SK-N-SH (cell line): ENCODE measurements around the gene P2RX3. TPM values are rescaled to one million over a fixed set of nuclear protein-coding genes. Genes with fewer than 3 reads are reported as not detected.

Source experiments
- CTCF ChIA-PET: fragments of 300-600, 350-600 bp; formaldehyde crosslinking; extraction: SDS; loops from one replicate; lab custom pipeline; 2021; lab: Yijun Ruan, JAX
- POLR2A ChIA-PET: fragments of 350-600 bp; sonication (Branson Sonifier 250); formaldehyde crosslinking; extraction: SDS; loops from one replicate; lab custom pipeline; 2020; ENCODE audit warnings: antibody characterized with exemption, inconsistent platforms; lab: Yijun Ruan, JAX
- DNase-seq: peaks from one replicate; pipeline ENCODE4 v3.0.0; 2012
- H2AFZ ChIP-seq: fragments of 200-600 bp; sonication (generic); 2 replicates; pipeline ENCODE4 v1.8.1; 2016; ENCODE audit warnings: antibody characterized with exemption, mild to moderate bottlenecking, low read depth
- H3F3A ChIP-seq: fragments of 200-600 bp; sonication (generic); replicated peaks from 2 replicates; pipeline ENCODE3; 2016; ENCODE audit warnings: antibody characterized with exemption, mild to moderate bottlenecking; ENCODE audit not compliant: insufficient read depth
- H3K27ac ChIP-seq, 2 experiments: fragments of 200-500 bp in 1 of 2; fragments of 200-600 bp in 1 of 2; sonication (Bioruptor generic) in 1 of 2; sonication (generic), shearing (Covaris generic) in 1 of 2; 2 replicates each; pipeline versions ENCODE4 v1.5.1 to v1.6.1; 2014 to 2016; ENCODE audit warnings: low read depth in 2 of 2, inconsistent platforms in 1 of 2, low read length in 1 of 2, mild to moderate bottlenecking in 1 of 2, mixed read lengths in 1 of 2
- H3K27me3 ChIP-seq: fragments of 200-600 bp; sonication (generic), shearing (Covaris generic); 2 replicates; pipeline ENCODE4 v1.6.1; 2016; ENCODE audit warnings: mixed run types; ENCODE audit not compliant: insufficient read depth
- H3K36me3 ChIP-seq, 2 experiments: fragments of 200-500 bp in 1 of 2; fragments of 200-600 bp in 1 of 2; sonication (Bioruptor generic) in 1 of 2; sonication (generic) in 1 of 2; replicated peaks in 1 of 2; 2 replicates each; pipeline versions ENCODE3 to v1.5.1; 2014 to 2016; ENCODE audit warnings: low read length in 1 of 2, mild to moderate bottlenecking in 1 of 2; ENCODE audit not compliant: insufficient read depth in 2 of 2, control insufficient read depth in 1 of 2
- H3K4me1 ChIP-seq, 2 experiments: fragments of 200-500 bp in 1 of 2; fragments of 200-600 bp in 1 of 2; sonication (Bioruptor generic) in 1 of 2; sonication (generic), shearing (Covaris generic) in 1 of 2; 2 replicates each; pipeline versions ENCODE4 v1.5.1 to v1.6.1; 2014 to 2016; ENCODE audit warnings: low read depth in 1 of 2, low read length in 1 of 2, mixed run types in 1 of 2; ENCODE audit not compliant: insufficient read depth in 2 of 2, control insufficient read depth in 1 of 2
- H3K4me2 ChIP-seq: fragments of 200-600 bp; sonication (generic), shearing (Covaris generic); 2 replicates; pipeline ENCODE4 v1.6.1; 2017; ENCODE audit warnings: mixed run types
- H3K4me3 ChIP-seq, 2 experiments: fragments of 200-500 bp in 1 of 2; fragments of 200-600 bp in 1 of 2; sonication (Bioruptor generic) in 1 of 2; sonication (generic), shearing (Covaris generic) in 1 of 2; 2 replicates each; pipeline versions ENCODE4 v1.5.1 to v1.8.1; 2014 to 2016; ENCODE audit warnings: low read depth in 2 of 2, inconsistent platforms in 1 of 2, low read length in 1 of 2, mild to moderate bottlenecking in 1 of 2, mixed read lengths in 1 of 2, moderate library complexity in 1 of 2
- H3K79me2 ChIP-seq: fragments of 200-600 bp; sonication (generic); 2 replicates; pipeline ENCODE4 v1.8.1; 2017; ENCODE audit warnings: mild to moderate bottlenecking; ENCODE audit not compliant: insufficient read depth
- H3K9ac ChIP-seq: fragments of 200-600 bp; sonication (generic); 2 replicates; pipeline ENCODE4 v1.6.1; 2017; ENCODE audit warnings: mixed run types
- H3K9me2 ChIP-seq: fragments of 200-600 bp; sonication (generic); 2 replicates; pipeline ENCODE4 v1.6.1; 2017; ENCODE audit warnings: mixed run types
- H3K9me3 ChIP-seq: fragments of 200-600 bp; sonication (generic); 2 replicates; pipeline ENCODE4 v1.6.1; 2017; ENCODE audit warnings: mixed run types, mild to moderate bottlenecking, moderate library complexity
- H4K20me1 ChIP-seq: fragments of 200-600 bp; sonication (generic); 2 replicates; pipeline ENCODE4 v1.6.1; 2017; ENCODE audit warnings: mild to moderate bottlenecking, mixed run types; ENCODE audit not compliant: insufficient read depth
- CHD2 ChIP-seq: fragments of 150-350 bp; IDR thresholded peaks from 2 replicates; pipeline ENCODE4 v1.6.1; 2018; ENCODE audit warnings: low read length; ENCODE audit not compliant: partially characterized antibody
- ELF1 ChIP-seq: IDR thresholded peaks from 2 replicates; pipeline ENCODE4 v1.4.0; 2012
- EP300 ChIP-seq, 2 experiments: IDR thresholded peaks; 2 replicates each; pipeline versions ENCODE4 v1.4.0 to v1.6.1; 2012; ENCODE audit warnings: borderline replicate concordance in 1 of 2, low read depth in 1 of 2, low read length in 1 of 2
- FOXM1 ChIP-seq: IDR thresholded peaks from 2 replicates; pipeline ENCODE4 v1.4.0; 2012; ENCODE audit warnings: low read depth, mild to moderate bottlenecking
- JUND ChIP-seq: IDR thresholded peaks from 2 replicates; pipeline ENCODE4 v1.4.0; 2012
- MAX ChIP-seq: IDR thresholded peaks from 2 replicates; pipeline ENCODE4 v1.4.0; 2012; ENCODE audit warnings: low read depth
- MEF2A ChIP-seq: IDR thresholded peaks from 2 replicates; pipeline ENCODE4 v1.4.0; 2012; ENCODE audit warnings: low read depth, borderline replicate concordance
- NFIC ChIP-seq: IDR thresholded peaks from 2 replicates; pipeline ENCODE4 v1.4.0; 2012; ENCODE audit warnings: borderline replicate concordance
- POLR2AphosphoS5 ChIP-seq: IDR thresholded peaks from 2 replicates; pipeline ENCODE4 v1.6.1; 2012; ENCODE audit warnings: low read depth, low read length
- RCOR1 ChIP-seq: fragments of 150-350 bp; IDR thresholded peaks from 2 replicates; pipeline ENCODE4 v1.6.1; 2017; ENCODE audit warnings: antibody characterized with exemption, low read length
- REST ChIP-seq: IDR thresholded peaks from 2 replicates; pipeline ENCODE4 v1.6.1; 2012; ENCODE audit warnings: mild to moderate bottlenecking, low read depth, low read length, moderate library complexity
- RFX5 ChIP-seq: IDR thresholded peaks from 2 replicates; pipeline ENCODE4 v1.6.1; 2012; ENCODE audit warnings: mild to moderate bottlenecking, improper control_type of control experiment, low read length
- TEAD4 ChIP-seq: IDR thresholded peaks from 2 replicates; pipeline ENCODE4 v1.4.0; 2012; ENCODE audit warnings: mild to moderate bottlenecking, borderline replicate concordance; ENCODE audit not compliant: insufficient read depth
- USF2 ChIP-seq: fragments of 150-350 bp; IDR thresholded peaks from 2 replicates; pipeline ENCODE4 v1.6.1; 2017; ENCODE audit warnings: antibody characterized with exemption, low read length, low read depth, borderline replicate concordance
- YY1 ChIP-seq: IDR thresholded peaks from 2 replicates; pipeline ENCODE4 v1.4.0; 2012; ENCODE audit warnings: low read depth, mild to moderate bottlenecking
- WGBS: methylation state at CpG from one replicate; pipeline ENCODE4 v1.1.6; 2017; ENCODE audit warnings: low lambda C conversion rate; 5-methylcytosine and 5-hydroxymethylcytosine counted together
- polyA plus RNA-seq, 3 experiments: library from polyadenylated mRNA; depleted of rRNA; stranded (reverse); fragments of >200 nt; gene quantifications; 2 replicates each; pipeline ENCODE4 v1.2.3, GENCODE V29; 2012
- TF ChIP-seq, protein P1 (sequence below): IDR thresholded peaks from 2 replicates; pipeline ENCODE4 v1.4.0; 2012; ENCODE audit warnings: low read depth, borderline replicate concordance

Gene P2RX3
- polyA plus RNA-seq, 1 of the 3 experiments (the other 2 are of a cell fraction), result not detected

DNA sequence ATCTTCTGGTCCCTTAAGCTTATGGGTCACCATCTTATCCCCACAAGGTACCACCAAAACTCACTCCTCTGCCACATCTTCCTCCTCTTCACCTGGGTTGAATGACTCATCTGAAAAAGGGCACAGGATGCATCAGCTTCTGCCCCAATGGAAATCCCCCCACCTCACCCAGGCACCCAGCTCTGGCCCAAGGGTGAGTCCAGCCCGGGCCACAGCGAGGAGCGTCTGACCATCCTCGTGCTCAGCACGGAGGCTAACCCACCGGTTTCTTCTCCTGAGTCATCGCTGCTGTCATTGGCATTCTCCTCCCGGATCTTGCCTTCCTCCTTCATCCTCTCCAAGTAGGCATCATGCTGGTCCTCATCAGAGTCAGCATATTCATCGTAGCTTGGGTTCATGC, 8.1 kb upstream of the P2RX3 start:
- Histone ChIP-seq H3K4me2 (no peak overlapping the region), H3K36me3 (peaks cover 55 to 75% of the 10 kb centered on the region in 2 experiments), H3K9ac (no peak overlapping the region), H3K27ac (no peak overlapping the region), H3K9me3 (no peaks in the 10 kb centered on the region), H2AFZ (no peak overlapping the region), H4K20me1 (no peaks in the 10 kb centered on the region), H3K27me3 (no peaks in the 10 kb centered on the region), H3K9me2 (no peaks in the 10 kb centered on the region), H3K4me1 (peaks cover 22 to 27% of the 10 kb centered on the region in 2 experiments; a peak in 3 of 4 replicates), H3K4me3 (no peak overlapping the region), H3F3A (peaks cover 16% of the 10 kb centered on the region), H3K79me2 (peaks cover 35% of the 10 kb centered on the region)
- TF ChIP-seq, protein P1, sequence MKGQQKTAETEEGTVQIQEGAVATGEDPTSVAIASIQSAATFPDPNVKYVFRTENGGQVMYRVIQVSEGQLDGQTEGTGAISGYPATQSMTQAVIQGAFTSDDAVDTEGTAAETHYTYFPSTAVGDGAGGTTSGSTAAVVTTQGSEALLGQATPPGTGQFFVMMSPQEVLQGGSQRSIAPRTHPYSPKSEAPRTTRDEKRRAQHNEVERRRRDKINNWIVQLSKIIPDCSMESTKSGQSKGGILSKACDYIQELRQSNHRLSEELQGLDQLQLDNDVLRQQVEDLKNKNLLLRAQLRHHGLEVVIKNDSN, result no peak
- TF ChIP-seq CHD2, result no peak
- no peak for TF ChIP-seq RFX5
- no peak for TF ChIP-seq RCOR1
- TF ChIP-seq YY1, result no peak
- no peak for TF ChIP-seq FOXM1
- no peak for TF ChIP-seq MAX
- no peak for TF ChIP-seq POLR2AphosphoS5
- no peak for TF ChIP-seq REST
- no peak for TF ChIP-seq ELF1
- TF ChIP-seq EP300 (IDR thresholded peaks at IDR 0.05; ENCODE audit: borderline replicate concordance in 1 of 2, low read depth in 1 of 2, low read length in 1 of 2), result no peak
- no peak for TF ChIP-seq JUND
- no peak for TF ChIP-seq TEAD4
- no peak for TF ChIP-seq USF2
- TF ChIP-seq MEF2A, result no peak
- no peak for TF ChIP-seq NFIC
- POLR2A ChIA-PET, result no interaction called here
- WGBS, result 92% methylated on average over 9 of the region's 9 CpGs
- CTCF ChIA-PET, result interaction anchor here (0.9 to 1.6 kb wide), 2 partner anchors 154 to 163 kb away, joined by 3 to 7 read pairs; no protein-coding TSS in a partner anchor
- no peak for DNase-seq
